CD4-positive, alpha-beta T cell treated with Interferon alpha-2 for 1 hour (primary cell): Measurements from ENCODE around the gene CCDC117.
A peak's percentile ranks its signal among the peaks of the same experiment; 100 is the strongest.

Experiments
- DNase-seq, 2 donors: peaks; one replicate each; pipeline ENCODE4 v3.0.0-alpha.2; 2020 to 2022

The CCDC117 gene

DNA sequence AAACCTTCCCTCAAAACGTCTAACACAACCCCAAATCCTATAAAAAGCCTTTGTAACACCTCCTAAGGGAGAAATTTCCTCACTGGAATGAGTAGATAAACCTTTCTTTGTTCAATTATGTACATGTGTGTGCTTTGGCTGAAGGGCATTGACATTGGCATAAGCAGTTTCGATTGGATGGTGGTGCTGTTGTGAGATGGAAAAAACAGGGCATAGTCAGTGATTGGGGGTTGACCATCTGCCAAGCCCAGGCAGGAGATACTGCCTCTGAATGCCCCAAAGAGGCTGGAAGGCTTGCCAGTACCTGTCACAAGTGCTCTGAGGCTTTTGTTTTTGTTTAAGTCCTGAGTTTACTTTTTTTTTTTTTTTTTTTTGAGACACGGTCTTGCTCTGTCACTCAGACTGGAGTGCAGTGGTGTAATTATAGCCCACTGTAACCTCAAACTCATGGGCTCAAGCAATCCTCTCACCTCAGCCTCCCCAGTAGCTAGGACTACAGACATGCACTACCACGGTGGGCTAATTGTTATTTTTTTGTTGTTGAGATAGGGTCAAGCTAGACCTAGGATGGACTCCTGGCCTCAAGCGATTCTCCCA lies 1.2 kb upstream of the CCDC117 start:
- no peak for DNase-seq

DNA sequence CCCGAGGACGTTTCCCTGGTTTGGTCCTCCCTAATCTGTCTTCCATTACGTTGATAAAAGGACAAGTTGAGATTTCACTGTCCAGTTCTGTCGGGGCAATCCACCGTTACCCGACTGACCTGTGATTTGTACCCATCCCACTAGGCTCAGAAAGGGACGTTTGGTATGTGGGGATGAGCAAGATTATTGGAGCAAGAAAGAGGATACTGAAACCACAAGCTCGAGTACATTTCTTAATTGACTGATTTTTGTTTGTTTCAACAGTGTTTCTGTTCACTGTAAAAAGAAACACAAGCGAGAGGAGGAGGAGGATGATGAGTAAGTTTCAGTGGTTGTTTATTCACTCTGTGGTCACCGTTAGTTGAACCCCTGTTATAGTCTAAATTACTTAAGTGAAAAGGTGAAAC lies 969 bp downstream of the CCDC117 start:
- DNase-seq, result peak in 1 of 2 donors; percentile 27

DNA sequence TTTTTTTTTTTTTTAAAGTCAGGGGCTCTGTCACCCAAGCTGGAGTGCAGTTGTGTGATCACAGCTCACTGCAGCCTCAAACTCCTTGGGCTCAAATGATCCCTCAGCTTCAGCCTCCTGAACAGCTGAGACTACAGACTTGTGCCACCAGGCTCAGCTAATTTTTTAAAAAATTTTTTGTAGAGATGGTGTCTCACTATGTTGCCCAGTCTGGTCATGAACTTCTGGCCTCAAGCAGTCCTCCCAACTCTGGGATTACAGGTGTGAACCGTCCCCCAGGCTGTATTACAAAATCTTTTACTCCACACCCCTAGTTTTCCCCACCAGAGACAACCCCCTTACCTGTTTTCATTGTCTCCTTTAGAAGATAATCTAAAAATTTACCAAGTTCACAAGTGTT lies 1.9 kb downstream of the CCDC117 start:
- DNase-seq, result no peak

- no peak for DNase-seq
Observed at GRCh38 chr22:28779833-28780232, 7.3 kb downstream of the CCDC117 start.

DNA sequence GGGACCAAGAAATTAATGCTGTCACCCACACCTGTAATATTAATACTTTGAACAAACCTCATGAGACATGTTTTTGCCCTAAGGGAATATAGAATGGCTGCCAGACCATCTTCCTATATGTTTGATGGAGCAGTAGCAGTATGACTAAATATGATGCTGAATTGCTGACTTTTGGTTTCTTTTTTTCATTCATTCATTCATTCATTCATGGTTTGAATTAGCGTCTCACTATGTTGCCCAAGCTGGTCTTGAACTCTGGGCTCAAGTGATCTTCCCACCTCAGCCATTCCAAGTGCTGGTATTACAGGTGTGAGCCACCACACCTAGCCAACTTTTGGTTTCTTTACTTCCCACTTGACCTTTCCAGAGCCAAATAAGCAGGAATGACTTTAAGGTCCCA lies 7.8 kb downstream of the CCDC117 start:
- DNase-seq, result no peak

DNA sequence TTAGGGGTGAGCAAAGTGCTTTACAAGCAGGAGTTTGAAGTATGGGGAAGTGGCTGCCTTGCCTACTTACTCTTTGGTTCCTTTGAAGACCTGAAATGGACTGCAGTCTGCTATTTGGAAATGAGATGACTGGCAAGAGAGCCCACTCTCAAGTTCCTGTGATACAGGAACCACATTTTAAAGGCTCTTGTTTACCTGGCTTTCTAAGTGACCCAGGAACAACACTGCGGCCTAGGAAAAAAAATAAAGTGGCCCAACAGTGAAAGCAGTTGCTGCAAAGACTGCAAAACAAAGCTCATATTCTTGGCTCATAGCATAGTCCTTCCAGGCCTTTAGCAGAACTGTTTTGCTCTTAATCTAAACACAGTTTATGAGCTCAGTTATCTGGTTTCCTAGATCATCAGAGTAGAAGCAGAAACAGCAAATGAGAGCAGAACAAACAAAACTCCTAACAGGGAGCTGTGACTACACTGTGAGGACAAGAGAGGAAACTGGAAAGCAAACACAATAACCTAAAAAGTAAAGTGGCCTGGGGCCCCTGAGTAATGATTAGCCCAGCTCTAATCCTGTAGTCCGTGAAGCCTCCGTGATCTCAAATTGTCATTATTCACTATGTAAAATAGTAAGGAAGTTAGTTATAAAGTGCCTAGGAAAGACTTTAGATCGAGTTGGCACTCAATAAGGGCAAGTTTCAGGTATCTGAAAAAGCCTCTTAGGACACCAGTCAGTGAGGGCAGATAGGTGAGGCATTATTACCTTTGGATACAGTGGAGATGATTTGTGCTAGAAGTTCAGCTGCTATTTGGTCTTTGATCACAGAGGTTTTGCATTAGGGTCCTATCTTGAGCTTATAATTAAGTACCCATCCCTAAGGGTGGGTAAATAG lies 11.5 kb downstream of the CCDC117 start:
- no peak for DNase-seq

DNA sequence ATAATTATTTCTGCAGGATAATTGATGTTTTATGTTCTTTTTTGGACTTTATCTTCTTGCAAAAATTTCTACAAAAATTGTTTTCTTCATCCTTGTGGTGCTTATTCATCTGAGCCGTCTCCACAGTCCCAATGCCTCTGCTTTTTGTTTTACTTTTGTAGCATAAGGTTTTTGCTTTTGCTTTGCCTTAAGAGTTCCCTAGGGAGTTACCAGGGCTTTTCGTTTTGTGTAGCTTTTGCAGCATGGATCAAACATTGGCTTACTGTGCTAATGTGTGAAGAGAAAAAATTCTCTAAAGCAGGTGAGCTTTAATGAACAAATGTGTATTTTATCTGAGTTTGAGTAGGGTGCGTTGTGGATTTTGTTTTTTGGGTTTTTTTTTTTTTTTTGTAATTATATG lies 16.1 kb downstream of the CCDC117 start:
- DNase-seq, result no peak

DNA sequence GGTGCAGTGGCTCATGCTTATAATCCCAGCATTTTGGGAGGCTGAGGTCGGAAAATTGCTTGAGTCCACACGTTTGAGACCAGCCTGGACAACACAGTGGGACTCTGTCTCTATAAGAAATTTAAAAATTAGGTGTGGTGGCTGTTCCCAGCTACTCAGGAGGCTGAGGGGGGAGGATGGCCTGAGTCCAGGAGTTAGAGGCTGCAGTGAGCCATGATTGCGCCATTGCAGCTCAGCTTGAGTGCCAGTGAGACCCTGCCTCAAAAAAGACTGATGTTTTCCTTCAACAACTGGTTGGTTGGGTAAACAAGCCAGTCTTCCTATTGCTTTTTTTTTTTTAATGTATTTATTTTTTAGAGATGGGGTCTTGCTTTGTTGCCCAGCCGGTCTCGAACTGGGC lies 18.6 kb downstream of the CCDC117 start:
- DNase-seq, result no peak

DNA sequence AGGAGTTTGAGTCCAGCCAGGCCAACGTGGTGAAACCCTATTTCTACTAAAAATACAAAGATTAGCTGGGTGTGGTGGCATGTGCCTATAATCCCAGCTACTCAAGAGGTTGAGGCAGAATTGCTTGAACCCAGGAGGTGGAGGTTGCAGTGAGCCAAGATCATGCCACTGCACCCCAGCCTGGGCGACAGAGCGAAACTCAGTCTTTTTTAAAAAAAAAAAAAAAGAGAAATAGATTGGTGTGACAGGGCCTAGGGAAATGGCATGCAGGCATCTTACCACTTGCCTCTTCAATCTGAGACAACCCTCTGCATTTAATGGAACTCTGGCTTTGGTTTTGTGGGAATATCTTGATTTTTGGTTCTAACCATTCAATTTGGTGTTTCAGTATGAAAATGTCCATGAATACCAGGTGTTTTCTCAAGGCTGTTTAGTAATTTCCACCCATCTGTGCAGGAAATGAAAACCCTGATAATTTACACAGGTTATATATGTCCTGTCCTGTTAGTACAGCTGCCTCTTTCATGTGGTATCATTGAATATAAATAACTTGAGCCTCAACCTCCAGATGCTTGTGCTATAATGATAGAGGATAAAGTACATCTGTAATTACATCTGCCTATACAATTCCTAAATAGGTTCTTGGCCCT lies 19.5 kb downstream of the CCDC117 start:
- DNase-seq, result no peak

DNA sequence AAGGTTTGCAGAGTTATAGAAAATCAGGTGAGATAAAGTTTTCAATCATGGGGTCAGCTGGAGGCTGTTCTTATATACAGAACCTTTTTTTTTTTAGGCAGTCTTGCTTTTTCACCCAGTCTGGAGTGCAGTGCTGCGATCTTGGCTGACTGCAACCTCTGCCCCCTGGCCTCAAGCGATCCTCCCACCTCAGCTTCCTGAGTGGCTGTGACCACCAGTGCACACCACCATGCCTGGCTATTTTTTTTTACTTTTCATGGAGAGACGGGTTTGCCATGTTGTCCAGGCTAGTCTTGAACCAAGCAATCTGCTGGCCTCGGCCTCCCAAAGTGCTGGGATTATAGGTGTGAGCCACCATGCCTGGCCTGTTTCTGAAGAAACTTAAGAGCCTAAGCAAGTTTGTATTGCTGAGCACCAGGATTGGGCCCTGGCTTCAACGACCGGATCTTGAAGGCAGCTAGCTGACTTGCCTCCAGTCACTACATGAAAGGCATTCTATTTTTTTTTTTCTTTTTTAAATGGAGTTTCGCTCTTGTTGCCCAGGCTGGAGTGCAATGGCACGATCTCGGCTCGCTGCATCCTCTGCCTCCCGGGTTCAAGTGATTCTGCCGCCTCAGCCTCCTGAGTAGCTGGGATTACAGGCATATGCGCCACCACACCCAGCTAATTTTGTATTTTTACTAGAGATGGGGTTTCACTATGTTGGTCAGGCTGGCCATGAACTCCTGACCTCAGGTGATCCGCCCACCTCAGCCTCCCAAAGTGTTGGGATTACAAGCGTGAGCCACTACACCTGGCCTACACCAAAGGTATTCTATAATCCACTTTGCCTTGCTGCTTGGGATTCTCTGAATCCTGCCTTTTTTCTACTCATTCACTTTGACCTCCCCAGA lies 20.2 kb downstream of the CCDC117 start:
- no peak for DNase-seq

DNA sequence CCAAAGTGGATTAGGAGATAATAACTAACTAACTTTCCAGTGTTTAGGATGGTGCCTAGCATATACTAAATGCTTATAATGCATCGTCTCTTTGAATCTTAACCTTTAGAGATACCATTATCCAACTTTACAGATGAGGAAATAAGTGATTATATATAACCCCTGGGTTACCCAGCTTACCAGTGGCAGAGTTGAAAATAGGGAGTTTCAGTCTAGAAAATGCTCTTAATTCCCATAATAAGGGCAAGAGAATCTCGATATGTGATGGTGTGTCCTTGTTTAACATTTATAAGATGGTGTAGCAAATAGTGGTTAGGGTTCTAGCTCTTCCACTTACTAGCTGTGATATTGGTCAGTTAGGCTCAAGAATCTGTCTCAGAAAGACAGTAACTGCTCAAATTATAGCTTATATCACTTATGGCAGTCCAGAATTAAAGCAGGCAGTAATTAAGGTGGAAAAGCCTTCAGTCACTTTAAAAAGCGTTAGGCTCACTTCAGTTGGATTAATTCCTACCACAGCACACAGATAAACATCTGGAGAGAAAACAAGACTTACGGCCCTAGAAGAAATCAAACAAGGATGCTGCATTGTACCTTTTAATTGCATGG lies 21.6 kb downstream of the CCDC117 start:
- no peak for DNase-seq

GRCh38 chr22:28795071-28795693 lies 22.7 kb downstream of the CCDC117 start:
- no peak for DNase-seq

DNA sequence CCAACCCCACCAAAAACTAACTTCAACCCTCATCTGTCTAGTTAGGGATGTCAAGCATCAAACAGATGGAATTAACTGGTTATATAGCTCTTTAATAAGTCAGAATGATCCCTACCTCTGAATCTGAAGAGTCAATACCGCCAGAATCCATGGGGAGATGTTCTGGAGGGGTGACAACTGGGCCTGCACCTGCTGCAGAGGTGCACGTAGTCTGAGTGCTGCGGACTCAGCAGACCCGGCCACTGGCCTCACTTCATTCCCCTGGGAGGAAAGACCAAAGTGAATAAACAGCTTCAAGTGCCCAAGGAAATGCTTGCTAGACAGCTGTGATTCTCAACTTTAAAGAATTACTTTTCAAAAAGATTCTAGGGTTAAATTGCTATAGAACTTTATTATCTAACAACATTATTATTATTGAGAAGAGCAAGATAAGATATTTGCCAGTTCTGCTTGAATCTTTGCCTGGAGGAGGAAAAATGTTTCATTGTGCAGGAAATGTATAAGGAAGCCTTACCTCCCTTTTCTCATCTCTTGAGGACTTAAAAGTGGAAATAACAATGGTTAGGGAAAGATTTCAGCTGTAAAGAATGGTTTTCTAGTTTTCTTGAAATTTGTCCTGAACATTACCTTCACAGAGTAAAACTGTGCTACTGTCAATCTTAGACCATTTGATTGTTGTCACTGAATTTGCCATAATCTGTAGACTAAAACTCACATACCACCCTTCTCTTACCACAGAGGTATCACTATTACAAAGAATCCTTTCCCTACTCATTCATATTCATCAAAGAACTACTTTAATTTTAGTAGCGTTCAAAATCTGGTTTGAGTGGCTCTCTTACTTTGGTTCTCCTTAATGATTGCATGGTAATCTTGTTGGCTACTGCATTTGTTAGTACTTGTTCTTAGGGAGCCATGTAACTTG lies 23.7 kb downstream of the CCDC117 start:
- DNase-seq, result no peak

DNA sequence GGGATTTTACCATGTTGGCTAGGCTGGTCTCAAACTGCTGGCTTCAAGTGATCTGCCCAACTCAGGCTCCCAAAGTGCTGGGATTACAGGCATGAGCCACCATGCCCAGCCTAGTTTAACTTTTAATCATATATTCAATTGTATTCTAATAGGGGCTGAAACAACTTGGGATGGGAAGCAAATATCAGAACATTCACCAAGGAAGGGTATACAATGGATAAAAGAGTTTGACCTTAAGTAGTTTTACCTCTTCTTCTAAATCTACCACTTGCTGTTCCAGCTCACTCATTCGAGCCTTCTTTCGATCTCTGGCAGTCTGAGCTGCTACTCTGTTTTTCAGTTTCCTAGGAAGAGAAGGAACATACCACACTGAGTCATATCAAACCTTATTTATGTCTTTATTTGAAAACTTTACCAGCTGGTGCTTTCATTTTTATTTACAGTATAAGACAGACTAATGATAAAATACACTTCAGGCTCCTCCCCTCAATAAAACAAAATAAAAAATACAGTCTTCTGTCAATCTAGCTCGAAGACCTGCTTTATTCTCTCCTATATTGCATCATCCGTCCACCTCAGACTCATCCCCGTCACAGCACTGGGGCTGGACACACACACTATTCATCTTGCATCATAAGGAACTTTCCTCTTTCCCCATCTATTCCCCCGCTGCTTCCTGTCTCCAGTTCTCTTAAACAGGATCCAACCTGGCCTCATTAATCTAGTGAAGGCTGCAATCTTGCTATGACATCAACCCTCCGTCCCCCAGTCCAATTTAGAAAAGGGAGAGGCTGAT lies 26.5 kb downstream of the CCDC117 start:
- peak; percentile 43 to 66 for DNase-seq

DNA sequence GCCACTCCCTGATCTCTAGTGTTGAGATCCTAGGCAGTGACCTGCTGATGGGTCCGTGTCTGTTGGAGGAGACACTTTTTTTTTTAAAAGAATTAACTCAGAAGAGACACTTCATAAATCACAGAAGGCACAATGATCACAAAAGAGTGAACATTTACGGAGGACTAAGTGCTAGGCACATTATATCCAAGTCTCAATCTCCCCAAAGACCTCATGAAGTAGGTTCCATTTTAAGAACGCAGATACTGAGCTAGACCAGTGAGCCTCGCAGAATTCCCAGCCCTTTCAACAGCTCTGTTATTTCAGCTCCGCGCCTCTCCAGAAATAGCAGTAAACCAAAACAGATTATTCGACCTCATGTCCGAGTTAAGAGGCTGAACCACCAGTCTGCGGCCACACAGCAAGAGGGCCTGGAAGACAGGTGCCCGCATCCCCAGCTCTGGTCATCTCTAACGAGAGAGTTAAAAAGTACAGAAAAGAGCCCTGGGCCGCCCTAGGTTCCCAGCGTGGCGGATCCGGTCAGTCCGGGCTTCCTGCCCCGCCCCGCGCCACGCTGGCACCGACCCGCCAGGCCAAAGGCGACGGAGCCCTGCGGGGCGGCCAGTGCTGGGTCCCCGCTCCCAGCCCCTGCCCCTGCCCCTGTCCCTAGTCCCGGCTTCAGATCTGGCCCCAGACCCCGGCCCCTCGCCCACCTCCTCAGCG lies 27.3 kb downstream of the CCDC117 start:
- peak in 1 of 2 donors; percentile 36 for DNase-seq

GRCh38 chr22:28800308-28801041 lies 28.0 kb downstream of the CCDC117 start, which contains the start of gene XBP1:
Gene XBP1 (minus strand): TSS chr22:28800569.
- DNase-seq, result peak; percentile 90 to 92

DNA sequence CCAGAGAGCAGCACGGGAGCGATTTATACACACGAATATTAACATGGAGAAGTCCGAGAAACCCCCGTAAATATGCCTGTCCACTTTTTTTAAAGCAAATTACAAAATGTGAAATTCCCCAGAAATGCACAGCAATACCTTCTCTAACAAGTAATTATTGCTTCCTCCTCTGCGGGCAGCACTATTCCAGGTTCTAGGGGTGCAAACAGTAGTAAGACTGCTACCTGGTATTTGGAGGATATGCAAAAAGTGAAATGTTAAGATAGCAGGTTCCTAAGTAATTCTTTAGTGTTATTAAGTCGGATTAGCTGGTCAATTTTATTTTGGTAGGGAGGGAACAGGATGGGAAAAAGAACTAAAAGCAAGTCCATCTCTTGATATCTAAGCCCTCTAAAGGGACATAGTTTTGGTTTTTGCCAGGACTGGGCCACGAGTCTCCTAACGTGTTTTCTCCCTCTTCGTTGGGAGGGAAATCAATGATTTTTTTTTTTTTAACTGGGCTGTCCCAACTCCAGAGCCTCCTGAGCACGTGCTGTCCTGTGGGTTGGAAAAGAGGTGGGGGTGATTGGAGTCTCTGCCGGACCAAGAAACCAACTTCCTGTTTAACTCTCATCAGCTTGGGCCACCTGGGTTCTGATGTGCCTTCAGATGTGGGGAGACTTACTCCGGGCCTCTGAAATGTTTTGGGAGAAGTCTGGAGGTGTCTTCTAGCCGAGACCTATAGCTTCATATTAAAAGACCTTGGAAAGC lies 29.5 kb downstream of the CCDC117 start:
- DNase-seq, result no peak
